Measurements from ENCODE around the gene DUSP9. TPM values are rescaled to one million over a fixed set of nuclear protein-coding genes. Genes with fewer than 3 reads are reported as not detected.

Gene DUSP9
- total RNA-seq, 1 experiment from 2014 or later = 8.6 TPM

- no peak overlapping the region for H3K4me3 ChIP-seq
- DNase-seq = no peak
- no peaks in the 10 kb centered on the region for H3K27me3 ChIP-seq
- H3K9me3 ChIP-seq = no peaks in the 10 kb centered on the region
- H3K36me3 ChIP-seq = no peaks in the 10 kb centered on the region
These were observed 4.0 kb downstream of the DUSP9 start for GRCh38 chrX:153650959-153651358.

- Histone ChIP-seq H3K9me3 (no peaks in the 10 kb centered on the region), H3K36me3 (no peaks in the 10 kb centered on the region), H3K4me3 (no peak overlapping the region), H3K27me3 (no peaks in the 10 kb centered on the region)
- no peak for DNase-seq
These were observed 4.6 kb downstream of the DUSP9 start for GRCh38 chrX:153651540-153652079.

- no peak overlapping the region for H3K4me3 ChIP-seq
- H3K9me3 ChIP-seq = no peaks in the 10 kb centered on the region
- no peak for DNase-seq
- no peaks in the 10 kb centered on the region for H3K27me3 ChIP-seq
- no peaks in the 10 kb centered on the region for H3K36me3 ChIP-seq
These were observed 6.6 kb downstream of the DUSP9 start for GRCh38 chrX:153653556-153653955.

GRCh38 chrX:153657161-153657560, 10.2 kb downstream of the DUSP9 start:
- Histone ChIP-seq H3K4me3 (no peak overlapping the region), H3K9me3 (no peaks in the 10 kb centered on the region), H3K27me3 (peaks cover 2% of the 10 kb centered on the region; the same call in 1 of the 2 replicates), H3K36me3 (no peaks in the 10 kb centered on the region)
- peak; percentile 36 for DNase-seq

- Histone ChIP-seq H3K36me3 (no peaks in the 10 kb centered on the region), H3K9me3 (no peaks in the 10 kb centered on the region), H3K4me3 (no peak overlapping the region), H3K27me3 (peaks cover 2% of the 10 kb centered on the region; the same call in 1 of the 2 replicates)
- no peak for DNase-seq
These were observed 12.3 kb downstream of the DUSP9 start for GRCh38 chrX:153659268-153659667.

GRCh38 chrX:153662266-153662665, 15.3 kb downstream of the DUSP9 start:
- Histone ChIP-seq H3K9me3 (no peaks in the 10 kb centered on the region), H3K4me3 (no peak overlapping the region), H3K27me3 (peaks cover 2% of the 10 kb centered on the region; the same call in 1 of the 2 replicates), H3K36me3 (no peaks in the 10 kb centered on the region)
- DNase-seq = peak; percentile 16

- Histone ChIP-seq H3K36me3 (no peaks in the 10 kb centered on the region), H3K27me3 (peaks cover 2% of the 10 kb centered on the region; the same call in 1 of the 2 replicates), H3K9me3 (no peaks in the 10 kb centered on the region), H3K4me3 (no peak overlapping the region)
- no peak for DNase-seq
These were observed 18.8 kb downstream of the DUSP9 start for GRCh38 chrX:153665726-153666306.

GRCh38 chrX:153667281-153667955, 20.4 kb downstream of the DUSP9 start:
- peak overlapping the region; percentile 35 for H3K4me3 ChIP-seq
- no peak for DNase-seq
- no peaks in the 10 kb centered on the region for H3K9me3 ChIP-seq
- no peaks in the 10 kb centered on the region for H3K27me3 ChIP-seq
- no peaks in the 10 kb centered on the region for H3K36me3 ChIP-seq

- peak overlapping the region; percentile 35 for H3K4me3 ChIP-seq
- no peaks in the 10 kb centered on the region for H3K36me3 ChIP-seq
- H3K27me3 ChIP-seq = no peaks in the 10 kb centered on the region
- DNase-seq = peak; percentile 77
- no peaks in the 10 kb centered on the region for H3K9me3 ChIP-seq
These were observed 21.0 kb downstream of the DUSP9 start for GRCh38 chrX:153667956-153668396.

GRCh38 chrX:153668423-153669173, 21.6 kb downstream of the DUSP9 start:
- H3K4me3 ChIP-seq = no peak overlapping the region
- H3K27me3 ChIP-seq = no peaks in the 10 kb centered on the region
- DNase-seq = no peak
- no peaks in the 10 kb centered on the region for H3K9me3 ChIP-seq
- H3K36me3 ChIP-seq = no peaks in the 10 kb centered on the region

- Histone ChIP-seq H3K27me3 (no peaks in the 10 kb centered on the region), H3K9me3 (no peaks in the 10 kb centered on the region), H3K4me3 (no peak overlapping the region), H3K36me3 (no peaks in the 10 kb centered on the region)
- no peak for DNase-seq
These were observed 22.3 kb downstream of the DUSP9 start for GRCh38 chrX:153669174-153669890.

GRCh38 chrX:153669901-153670731, 23.1 kb downstream of the DUSP9 start:
- DNase-seq = no peak
- Histone ChIP-seq H3K27me3 (no peaks in the 10 kb centered on the region), H3K36me3 (no peaks in the 10 kb centered on the region), H3K4me3 (no peak overlapping the region), H3K9me3 (no peaks in the 10 kb centered on the region)

GRCh38 chrX:153670748-153671588, 24.0 kb downstream of the DUSP9 start:
- no peak for DNase-seq
- Histone ChIP-seq H3K27me3 (no peaks in the 10 kb centered on the region), H3K9me3 (no peaks in the 10 kb centered on the region), H3K36me3 (no peaks in the 10 kb centered on the region), H3K4me3 (no peak overlapping the region)

- no peak overlapping the region for H3K4me3 ChIP-seq
- no peak for DNase-seq
- H3K36me3 ChIP-seq = no peaks in the 10 kb centered on the region
- H3K27me3 ChIP-seq = no peaks in the 10 kb centered on the region
- H3K9me3 ChIP-seq = no peaks in the 10 kb centered on the region
These were observed 24.9 kb downstream of the DUSP9 start for GRCh38 chrX:153671589-153672530.
